HUDEP-2 (cell line): ENCODE measurements around the gene DHFR2.

Experiments used
- DNase-seq, 76 experiments: peaks; one replicate each; lab custom pipeline; 2025; ENCODE audit not compliant: unreplicated experiment in 76 of 76; lab: John Stamatoyannopoulos, UW

DHFR2 gene

GRCh38 chr3:94011233-94011711 is 51.4 kb downstream of the DHFR2 start:
- DNase-seq, result peak in 4 of 76 experiments; percentile 13 to 31 (median 24)

GRCh38 chr3:94009608-94010007 is 53.1 kb downstream of the DHFR2 start:
- DNase-seq, result no peak

DNA sequence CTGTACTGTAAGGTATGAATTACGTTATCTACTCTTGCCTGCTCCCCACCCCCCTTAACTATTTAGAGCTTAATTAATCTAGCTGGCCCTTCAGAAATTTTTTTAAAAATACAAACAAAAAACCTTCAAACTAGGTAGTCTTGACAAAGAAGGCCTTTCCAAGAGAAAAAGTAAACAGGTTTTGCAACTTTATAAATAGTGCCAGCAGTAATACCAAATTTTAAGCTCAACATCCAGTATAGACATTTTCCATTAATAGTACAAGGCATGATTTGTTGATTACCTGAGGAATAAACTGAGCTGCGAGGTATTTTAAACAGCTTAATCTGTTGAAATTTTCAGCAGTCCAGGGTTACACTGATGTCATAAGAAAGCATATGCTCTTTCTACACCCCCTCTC is 54.5 kb downstream of the DHFR2 start:
- DNase-seq, result no peak
